Liver (tissue), 3 donors: Measurements from ENCODE around the gene RBM46.

Experiments used
- CTCF ChIP-seq: fragments of 150-350 bp; IDR thresholded peaks from 2 replicates; pipeline ENCODE4 v1.5.1; 2017; ENCODE audit warnings: improper control_type of control experiment, low read depth, low read length; ENCODE audit not compliant: missing input control
- GABPA ChIP-seq, 2 donors: IDR thresholded peaks in 1 of 2; conservative IDR thresholded peaks in 1 of 2; 2 replicates each; pipeline ENCODE4 v1.6.1; 2016; ENCODE audit warnings: antibody characterized with exemption in 2 of 2, mild to moderate bottlenecking in 1 of 2, moderate library complexity in 1 of 2
- NR2F2 ChIP-seq: IDR thresholded peaks from 2 replicates; pipeline ENCODE4 v1.6.1; 2016; ENCODE audit warnings: antibody characterized with exemption
- TF ChIP-seq, protein P1 (sequence below): IDR thresholded peaks from 2 replicates; pipeline ENCODE4 v1.6.1; 2016; ENCODE audit warnings: antibody characterized with exemption
- TF ChIP-seq, protein P2 (sequence below): IDR thresholded peaks from 2 replicates; pipeline ENCODE4 v1.6.1; 2016; ENCODE audit warnings: antibody characterized with exemption, mild to moderate bottlenecking
- donor health status: healthy.
- donor health status: healthy.

- TF ChIP-seq CTCF (no peak), NR2F2 (no peak), GABPA (IDR thresholded peaks at IDR 0.05 in 1 of 2, conservative IDR thresholded peaks at IDR 0.05 in 1 of 2) (no peak)
- TF ChIP-seq, protein P1, sequence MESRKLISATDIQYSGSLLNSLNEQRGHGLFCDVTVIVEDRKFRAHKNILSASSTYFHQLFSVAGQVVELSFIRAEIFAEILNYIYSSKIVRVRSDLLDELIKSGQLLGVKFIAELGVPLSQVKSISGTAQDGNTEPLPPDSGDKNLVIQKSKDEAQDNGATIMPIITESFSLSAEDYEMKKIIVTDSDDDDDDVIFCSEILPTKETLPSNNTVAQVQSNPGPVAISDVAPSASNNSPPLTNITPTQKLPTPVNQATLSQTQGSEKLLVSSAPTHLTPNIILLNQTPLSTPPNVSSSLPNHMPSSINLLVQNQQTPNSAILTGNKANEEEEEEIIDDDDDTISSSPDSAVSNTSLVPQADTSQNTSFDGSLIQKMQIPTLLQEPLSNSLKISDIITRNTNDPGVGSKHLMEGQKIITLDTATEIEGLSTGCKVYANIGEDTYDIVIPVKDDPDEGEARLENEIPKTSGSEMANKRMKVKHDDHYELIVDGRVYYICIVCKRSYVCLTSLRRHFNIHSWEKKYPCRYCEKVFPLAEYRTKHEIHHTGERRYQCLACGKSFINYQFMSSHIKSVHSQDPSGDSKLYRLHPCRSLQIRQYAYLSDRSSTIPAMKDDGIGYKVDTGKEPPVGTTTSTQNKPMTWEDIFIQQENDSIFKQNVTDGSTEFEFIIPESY = no peak
- TF ChIP-seq, protein P2, sequence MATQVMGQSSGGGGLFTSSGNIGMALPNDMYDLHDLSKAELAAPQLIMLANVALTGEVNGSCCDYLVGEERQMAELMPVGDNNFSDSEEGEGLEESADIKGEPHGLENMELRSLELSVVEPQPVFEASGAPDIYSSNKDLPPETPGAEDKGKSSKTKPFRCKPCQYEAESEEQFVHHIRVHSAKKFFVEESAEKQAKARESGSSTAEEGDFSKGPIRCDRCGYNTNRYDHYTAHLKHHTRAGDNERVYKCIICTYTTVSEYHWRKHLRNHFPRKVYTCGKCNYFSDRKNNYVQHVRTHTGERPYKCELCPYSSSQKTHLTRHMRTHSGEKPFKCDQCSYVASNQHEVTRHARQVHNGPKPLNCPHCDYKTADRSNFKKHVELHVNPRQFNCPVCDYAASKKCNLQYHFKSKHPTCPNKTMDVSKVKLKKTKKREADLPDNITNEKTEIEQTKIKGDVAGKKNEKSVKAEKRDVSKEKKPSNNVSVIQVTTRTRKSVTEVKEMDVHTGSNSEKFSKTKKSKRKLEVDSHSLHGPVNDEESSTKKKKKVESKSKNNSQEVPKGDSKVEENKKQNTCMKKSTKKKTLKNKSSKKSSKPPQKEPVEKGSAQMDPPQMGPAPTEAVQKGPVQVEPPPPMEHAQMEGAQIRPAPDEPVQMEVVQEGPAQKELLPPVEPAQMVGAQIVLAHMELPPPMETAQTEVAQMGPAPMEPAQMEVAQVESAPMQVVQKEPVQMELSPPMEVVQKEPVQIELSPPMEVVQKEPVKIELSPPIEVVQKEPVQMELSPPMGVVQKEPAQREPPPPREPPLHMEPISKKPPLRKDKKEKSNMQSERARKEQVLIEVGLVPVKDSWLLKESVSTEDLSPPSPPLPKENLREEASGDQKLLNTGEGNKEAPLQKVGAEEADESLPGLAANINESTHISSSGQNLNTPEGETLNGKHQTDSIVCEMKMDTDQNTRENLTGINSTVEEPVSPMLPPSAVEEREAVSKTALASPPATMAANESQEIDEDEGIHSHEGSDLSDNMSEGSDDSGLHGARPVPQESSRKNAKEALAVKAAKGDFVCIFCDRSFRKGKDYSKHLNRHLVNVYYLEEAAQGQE = no peak
These were observed 36.6 kb upstream of the RBM46 start for GRCh38 chr4:154744341-154744926.
